Measurements from ENCODE around the gene LAMC3.

Gene LAMC3

DNA sequence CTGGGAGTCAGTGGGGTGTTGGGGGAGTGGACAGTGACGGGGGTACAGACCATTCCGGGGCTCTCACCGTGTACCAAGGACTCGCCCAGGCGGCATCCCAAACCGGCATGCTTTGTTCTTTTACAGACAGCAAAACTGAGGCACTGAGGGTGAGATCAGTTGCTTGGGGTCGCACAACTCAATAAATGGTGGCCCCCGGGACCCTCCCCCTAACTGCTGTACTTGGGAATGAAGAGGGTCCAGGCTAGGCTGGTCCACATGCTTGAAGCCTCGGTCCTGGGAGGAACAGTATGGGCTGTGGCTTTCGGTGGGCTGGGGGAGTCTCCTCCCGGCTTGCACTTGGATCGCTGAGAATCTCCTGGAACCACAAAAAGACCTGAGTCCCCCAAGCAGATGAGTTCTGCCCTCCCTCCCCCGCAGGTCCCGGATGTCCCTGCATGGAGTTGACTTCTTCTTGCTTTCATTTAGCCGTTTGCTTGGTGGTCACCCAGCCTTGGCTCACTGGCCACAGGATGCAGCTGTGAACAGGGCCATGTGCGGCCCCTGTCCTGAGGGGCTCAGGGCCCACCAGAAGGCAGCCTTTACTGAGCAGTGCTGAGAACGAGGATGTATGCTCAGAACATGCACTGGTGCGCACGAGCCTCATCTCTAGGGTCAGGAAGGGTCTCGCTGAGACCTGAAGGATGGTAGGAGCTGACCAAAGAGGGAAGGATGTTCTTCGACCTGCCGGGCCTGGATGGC is 4.2 kb downstream of the LAMC3 start:
- no peak for DNase-seq

GRCh38 chr9:131013771-131014676 is 5.0 kb downstream of the LAMC3 start:
- DNase-seq: no peak

GRCh38 chr9:131015112-131015511 is 6.1 kb downstream of the LAMC3 start:
- no peak for DNase-seq

DNA sequence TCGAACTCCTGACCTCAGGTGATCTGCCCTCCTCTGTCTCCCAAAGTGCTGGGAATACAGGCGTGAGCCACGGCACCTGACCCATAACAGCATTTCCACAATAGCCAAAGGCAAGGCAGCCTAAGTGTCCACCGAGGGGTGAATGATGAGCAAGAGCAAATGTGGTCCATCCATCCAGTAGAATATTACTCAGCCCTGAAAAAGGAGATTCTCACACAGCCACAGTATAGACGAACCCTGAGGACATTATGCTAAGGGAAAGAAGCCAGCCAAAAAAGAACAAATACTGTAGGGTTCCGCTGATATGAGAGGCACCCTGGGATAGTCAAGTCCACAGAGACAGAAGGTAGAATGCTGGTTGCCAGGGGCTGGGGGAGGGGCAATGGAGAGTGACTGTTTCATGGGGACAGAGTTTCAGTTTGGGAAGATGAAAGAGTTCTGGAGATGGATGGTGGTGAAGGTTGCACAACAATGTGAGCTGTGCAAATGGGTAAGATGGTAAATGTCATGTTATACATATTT is 7.0 kb downstream of the LAMC3 start:
- no peak for DNase-seq

DNA sequence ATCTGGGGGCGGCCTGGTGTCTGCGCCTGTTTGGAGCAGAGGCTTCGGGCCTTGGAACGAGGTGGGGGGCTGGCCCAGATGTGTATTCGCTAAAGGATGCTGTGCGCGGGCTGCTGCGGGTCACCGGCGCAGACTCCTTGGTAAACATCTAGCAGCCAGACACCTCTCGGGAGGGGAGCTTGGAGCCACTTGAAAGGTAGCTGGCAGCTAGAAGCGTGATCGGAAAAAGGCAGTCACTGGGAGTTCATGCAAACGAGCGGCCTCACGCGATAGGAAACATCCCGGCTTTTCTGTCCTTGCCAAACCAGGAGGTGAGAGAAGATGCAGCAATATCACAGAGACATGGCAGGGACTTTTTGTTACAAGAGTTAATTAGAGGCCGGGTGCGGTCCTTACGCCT is 8.1 kb downstream of the LAMC3 start:
- no peak for DNase-seq

- DNase-seq: no peak
Measured at GRCh38 chr9:131018621-131019020, 9.6 kb downstream of the LAMC3 start.

- DNase-seq: no peak
Measured at GRCh38 chr9:131019388-131020239, 10.6 kb downstream of the LAMC3 start.

- peak; percentile 14 to 47 (median 20) for DNase-seq
Measured at GRCh38 chr9:131020388-131020787, 11.4 kb downstream of the LAMC3 start.

DNA sequence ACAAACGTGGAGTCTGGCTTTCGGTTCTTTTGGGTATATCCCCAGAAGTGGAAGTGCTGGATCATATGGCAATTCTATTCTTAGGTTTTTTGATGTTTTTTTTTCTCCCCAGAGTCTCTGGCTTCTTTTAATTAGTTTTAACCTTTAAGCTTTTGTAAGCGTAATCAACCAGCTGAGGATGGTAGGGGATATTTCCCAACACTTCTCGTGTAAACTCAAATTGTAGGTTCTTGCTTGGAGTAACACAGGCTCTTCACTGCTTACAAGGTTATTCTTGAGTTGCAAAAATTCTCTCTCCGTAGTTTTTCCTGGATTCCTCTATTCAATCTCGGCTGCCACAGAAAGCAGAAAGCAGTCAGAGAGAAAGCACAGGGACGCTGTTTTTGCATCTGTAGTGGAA is 11.9 kb downstream of the LAMC3 start:
- DNase-seq: no peak

- DNase-seq: no peak
Measured at GRCh38 chr9:131021785-131022184, 12.8 kb downstream of the LAMC3 start.

DNA sequence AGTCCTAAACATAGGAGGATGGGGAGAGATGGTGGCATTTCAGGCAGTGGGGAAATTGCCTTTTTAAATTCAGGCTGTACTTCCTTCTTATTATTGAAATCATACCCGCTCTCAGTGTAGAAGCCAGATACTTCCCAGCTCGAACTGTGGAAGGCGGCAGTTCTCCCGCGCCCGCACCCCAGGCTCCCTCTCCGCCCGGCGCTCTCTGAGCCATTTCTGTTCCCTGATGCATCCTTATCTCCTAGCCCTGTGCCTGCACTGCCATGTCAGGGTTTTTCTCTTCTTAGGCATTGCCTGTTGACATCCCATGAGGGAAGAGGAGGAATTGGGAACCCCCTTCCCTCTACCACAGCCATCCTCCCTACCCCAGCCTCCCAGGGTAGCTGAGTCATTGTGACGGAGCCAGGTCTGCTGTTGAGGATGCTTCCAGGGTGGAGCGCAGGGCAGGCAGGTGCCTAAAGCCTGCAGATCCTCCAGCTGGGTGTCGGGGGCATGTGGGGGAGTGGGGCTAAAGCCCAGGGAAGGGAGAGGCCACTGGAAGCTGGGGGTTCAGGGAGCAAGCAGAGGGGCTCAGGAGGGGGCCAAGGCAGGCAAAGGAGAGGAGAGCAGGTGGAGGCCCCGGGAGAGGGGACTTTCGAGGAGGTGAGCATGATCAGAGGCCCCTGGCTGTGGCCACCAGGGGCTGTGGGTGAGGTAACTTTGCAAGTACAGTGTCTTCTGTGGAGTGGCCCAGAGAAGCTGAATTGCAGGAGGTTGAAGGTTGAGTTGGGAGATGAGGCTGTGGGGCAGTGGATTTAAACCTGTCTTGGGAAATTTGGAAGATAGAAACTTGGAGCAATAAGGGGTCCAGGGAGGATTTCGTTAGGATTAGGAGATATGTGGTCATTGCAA is 16.2 kb downstream of the LAMC3 start:
- DNase-seq: peak in 1 of 3 donors; percentile 21

GRCh38 chr9:131025953-131026858 is 17.2 kb downstream of the LAMC3 start:
- DNase-seq: no peak

DNA sequence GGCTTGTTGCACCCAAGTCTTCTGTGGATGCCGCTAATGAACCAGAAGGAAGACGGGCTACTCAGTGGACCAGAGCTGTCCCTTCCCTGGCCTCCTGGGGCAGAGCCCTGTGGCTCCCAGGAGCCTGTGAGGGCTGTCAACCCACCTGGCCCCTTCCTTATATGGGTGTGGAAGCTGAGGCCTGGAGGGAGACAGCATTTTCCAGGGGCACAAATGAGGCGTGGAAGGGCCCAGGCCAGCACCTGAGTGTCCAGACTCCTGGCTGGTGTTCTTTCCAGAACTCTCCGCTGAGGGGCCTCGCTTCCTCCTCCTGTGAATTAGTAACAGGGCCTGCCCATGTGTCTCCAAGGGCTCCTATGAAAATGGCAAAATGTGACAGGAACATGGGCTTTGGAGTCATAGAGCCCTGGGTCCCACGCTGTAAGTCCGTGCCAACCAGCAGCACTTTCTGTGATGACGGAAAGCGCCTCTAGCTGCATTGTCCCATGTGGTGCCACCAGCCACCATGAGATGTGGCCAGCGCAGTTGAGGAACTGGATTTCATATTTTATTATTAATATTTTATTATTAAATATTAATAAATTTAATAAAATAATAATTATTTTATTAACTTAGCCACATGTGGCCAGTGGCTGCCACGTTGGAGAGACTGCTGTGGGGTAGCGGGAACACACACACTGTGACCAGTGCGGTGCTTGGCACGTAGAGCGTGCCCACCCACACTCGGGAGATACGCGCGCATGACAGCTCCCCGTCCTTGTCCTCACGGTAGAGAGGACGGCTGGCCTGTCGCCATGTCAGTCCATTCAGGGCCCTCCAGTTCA is 18.3 kb downstream of the LAMC3 start:
- DNase-seq: no peak

DNA sequence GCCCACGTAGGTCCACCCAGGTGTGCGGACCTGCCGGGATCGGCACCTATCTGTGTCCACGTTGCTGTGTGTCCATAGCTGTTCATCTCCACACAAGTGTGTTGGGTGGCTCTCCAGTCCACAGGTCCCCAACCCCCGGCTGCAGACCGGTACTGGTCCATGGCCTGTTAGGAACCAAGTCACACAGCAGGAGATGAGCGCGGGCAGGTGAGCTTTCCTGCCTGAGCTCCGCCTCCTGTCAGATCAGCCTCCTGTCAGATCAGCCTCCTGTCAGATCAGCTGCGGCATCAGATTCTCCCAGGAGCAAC is 18.9 kb downstream of the LAMC3 start:
- no peak for DNase-seq

- no peak for DNase-seq
Measured at GRCh38 chr9:131028221-131028884, 19.4 kb downstream of the LAMC3 start.

DNA sequence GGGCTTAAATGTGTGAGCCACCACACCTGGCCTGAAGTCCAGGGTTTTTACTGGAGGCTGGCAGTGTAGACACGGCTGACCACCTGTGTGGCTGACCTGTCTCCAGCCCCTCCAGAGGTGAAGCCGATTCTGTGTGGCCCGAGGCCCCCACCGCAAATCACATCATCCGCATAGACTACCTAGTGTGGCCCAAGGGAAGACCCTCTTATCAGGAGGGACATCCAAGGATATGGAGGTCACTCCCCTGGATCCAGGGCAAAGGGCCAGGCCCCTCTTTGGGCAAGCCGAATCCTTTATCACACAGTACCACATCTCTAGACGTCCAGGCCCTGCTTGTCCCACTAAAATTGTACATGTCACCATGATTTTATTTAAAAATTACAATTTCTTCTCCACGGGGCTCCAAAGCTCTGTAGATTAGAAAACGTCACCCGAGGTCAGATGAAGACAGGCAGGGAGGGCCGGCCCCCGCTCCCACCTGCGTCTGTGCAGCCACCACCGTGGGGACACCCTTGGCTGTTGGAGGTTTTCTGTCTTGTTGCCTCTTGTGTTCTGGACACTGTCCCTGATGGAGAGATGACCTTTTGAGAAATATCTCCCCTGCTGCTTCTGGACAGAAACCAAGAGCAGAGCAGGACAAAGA is 20.1 kb downstream of the LAMC3 start:
- DNase-seq: no peak

GRCh38 chr9:131029574-131029952 is 20.6 kb downstream of the LAMC3 start:
- no peak for DNase-seq

DNA sequence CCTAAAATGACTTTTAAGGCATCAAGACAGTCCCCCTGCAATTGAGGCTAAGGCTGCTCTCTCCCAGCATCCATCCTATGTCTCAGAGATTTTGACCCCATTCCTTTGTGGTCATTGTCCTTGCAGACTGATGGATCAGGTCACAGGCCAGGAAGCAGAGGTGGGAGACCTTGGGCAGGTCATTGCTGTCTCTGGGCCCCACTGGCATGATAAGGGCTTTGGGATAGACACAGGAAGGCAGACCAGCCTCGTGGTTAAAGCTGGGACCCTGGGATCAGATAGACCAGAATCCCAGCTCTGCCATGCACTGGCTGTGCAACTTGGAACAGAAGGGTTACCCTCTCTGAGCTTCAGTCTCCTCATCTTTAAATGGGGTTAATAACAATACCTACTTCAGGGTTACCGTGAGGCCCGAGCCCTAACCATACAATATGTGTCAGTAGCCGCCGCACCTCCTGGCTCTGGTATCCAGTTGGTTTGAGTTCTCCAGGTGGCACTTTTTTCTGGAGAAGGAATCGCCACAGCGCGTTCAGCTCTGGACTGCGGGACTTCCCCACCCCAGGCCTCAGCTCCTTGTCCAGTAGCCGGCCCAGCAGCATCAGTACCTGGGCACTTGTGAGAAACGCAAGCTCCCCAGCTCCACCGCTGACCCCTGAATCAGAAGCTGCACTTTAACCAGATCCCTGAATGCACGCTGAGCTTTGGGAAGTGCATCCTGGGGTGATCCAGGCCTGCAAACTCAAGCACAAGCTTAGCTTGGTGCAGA is 21.4 kb downstream of the LAMC3 start:
- no peak for DNase-seq

All from suppressor macrophage treated with lipopolysaccharide for 1 hour (primary cell).